ENCODE measurements around the gene C1QC. TPM values are rescaled to one million over a fixed set of nuclear protein-coding genes. Genes with fewer than 3 reads are reported as not detected.

Gene C1QC
- total RNA-seq, 1 experiment from 2014 or later, result 0.59 TPM

- TF ChIP-seq REST (IDR thresholded peaks at IDR 0.05; ENCODE audit: low read depth) (no peak), SRF (IDR thresholded peaks at IDR 0.05; ENCODE audit: low read depth) (no peak), CEBPB (IDR thresholded peaks at IDR 0.05; ENCODE audit: low read depth) (no peak), POLR2AphosphoS5 (IDR thresholded peaks at IDR 0.05; ENCODE audit: low read depth, low read length) (no peak), EGR1 (IDR thresholded peaks at IDR 0.05; ENCODE audit: low read depth) (no peak), EZH2phosphoT487 (IDR thresholded peaks at IDR 0.05; ENCODE audit: borderline replicate concordance) (no peak), POLR2A (IDR thresholded peaks at IDR 0.05; ENCODE audit: borderline replicate concordance, extremely low read depth, insufficient read depth, insufficient read length) (no peak)
Observed at GRCh38 chr1:22594396-22594795, 49.0 kb upstream of the C1QC start (continued).

- Histone ChIP-seq H3K9me3 (ENCODE audit: control insufficient read depth in 1 of 2, insufficient read depth in 1 of 2, low read depth in 1 of 2, low read length in 2 of 2) (no peaks in the 10 kb centered on the region), H3K9me2 (ENCODE audit: insufficient read depth) (no peaks in the 10 kb centered on the region), H3K4me3 (replicated peaks in 1 of 2; ENCODE audit: low read depth in 1 of 2, low read length in 2 of 2) (no peak overlapping the region), H3K4me2 (ENCODE audit: low read length) (no peak overlapping the region), H2AFZ (ENCODE audit: low read depth, low read length, poor library complexity, severe bottlenecking) (no peak overlapping the region), H3K9ac (ENCODE audit: low read length) (no peak overlapping the region), H3K4me1 (ENCODE audit: control insufficient read depth in 1 of 2, insufficient read depth in 2 of 2, low read length in 2 of 2) (peaks cover 7 to 13% of the 10 kb centered on the region in 2 experiments), H3K79me2 (ENCODE audit: insufficient read depth, low read length) (no peaks in the 10 kb centered on the region), H3K36me3 (ENCODE audit: control insufficient read depth in 1 of 2, insufficient read depth in 2 of 2, low read length in 2 of 2) (no peaks in the 10 kb centered on the region), H3K27ac (ENCODE audit: low read depth, low read length) (no peak overlapping the region), H4K20me1 (ENCODE audit: insufficient read depth) (no peaks in the 10 kb centered on the region), H3K27me3 (ENCODE audit: insufficient read depth, low read length) (no peaks in the 10 kb centered on the region)
- TF ChIP-seq ZFX (IDR thresholded peaks at IDR 0.05) (no peak), ELF1 (IDR thresholded peaks at IDR 0.05; ENCODE audit: borderline replicate concordance, low read depth) (no peak), MAX (IDR thresholded peaks at IDR 0.05) (no peak), EZH2 (IDR thresholded peaks at IDR 0.05) (no peak)
- no TSS peak for BruUV-seq (replicated peaks)
- POLR2A ChIA-PET, result no interaction called here
- RAD21 ChIA-PET (ENCODE audit: low non-redundant PET in 1 of 2, low total read pairs in 2 of 2, uncharacterized antibody in 2 of 2, unreplicated experiment in 2 of 2), result no interaction called here
- DNase-seq (ENCODE audit: low read depth, low spot score), result no peak
- CTCF ChIA-PET, result no interaction called here
- no peak for ATAC-seq
- intact Hi-C loops (cut with micrococcal nuclease), result no loop called here
Observed at GRCh38 chr1:22595108-22595507, 48.3 kb upstream of the C1QC start.
